HL-60 (cell line): ENCODE measurements around the gene IQSEC1.

ENCODE experiments used
- DNase-seq, 2 experiments: peaks; one replicate each; pipeline ENCODE4 v3.0.0-alpha.2; 2010 to 2020; ENCODE audit warnings: low read depth in 1 of 2, low spot score in 1 of 2
- H3K27ac ChIP-seq: fragments of 250-450 bp; sonication (Bioruptor Pico); replicated peaks from 2 replicates; pipeline ENCODE4 v1.5.1; 2020; ENCODE audit warnings: mild to moderate bottlenecking, moderate library complexity
- H3K27me3 ChIP-seq: fragments of 250-450 bp; sonication (Bioruptor Pico); 2 replicates; pipeline ENCODE4 v1.5.1; 2021; ENCODE audit warnings: mild to moderate bottlenecking, moderate library complexity; ENCODE audit not compliant: insufficient read depth, poor library complexity, severe bottlenecking
- H3K4me3 ChIP-seq: replicated peaks from 2 replicates; pipeline ENCODE4 v1.5.1; 2011; ENCODE audit warnings: mild to moderate bottlenecking, control low read depth, low read length; ENCODE audit not compliant: insufficient read depth
- GABPA ChIP-seq: IDR thresholded peaks from 2 replicates; pipeline ENCODE4 v1.6.1; 2012; ENCODE audit warnings: low read depth
- POLR2AphosphoS5 ChIP-seq: IDR thresholded peaks from 2 replicates; pipeline ENCODE4 v1.6.1; 2012; ENCODE audit warnings: low read depth
- SPI1 ChIP-seq: IDR thresholded peaks from 2 replicates; pipeline ENCODE4 v1.6.1; 2012; ENCODE audit warnings: low read depth, mild to moderate bottlenecking, borderline replicate concordance
- TF ChIP-seq, protein P1 (sequence below): IDR thresholded peaks from 2 replicates; pipeline ENCODE4 v1.6.1; 2012; ENCODE audit warnings: low read depth; ENCODE audit not compliant: insufficient replicate concordance
- TF ChIP-seq, protein P2 (sequence below): IDR thresholded peaks from one replicate; pipeline ENCODE4 v1.5.1; 2011; ENCODE audit warnings: low read length, control low read depth, inconsistent platforms; ENCODE audit not compliant: insufficient read depth

Gene IQSEC1

DNA sequence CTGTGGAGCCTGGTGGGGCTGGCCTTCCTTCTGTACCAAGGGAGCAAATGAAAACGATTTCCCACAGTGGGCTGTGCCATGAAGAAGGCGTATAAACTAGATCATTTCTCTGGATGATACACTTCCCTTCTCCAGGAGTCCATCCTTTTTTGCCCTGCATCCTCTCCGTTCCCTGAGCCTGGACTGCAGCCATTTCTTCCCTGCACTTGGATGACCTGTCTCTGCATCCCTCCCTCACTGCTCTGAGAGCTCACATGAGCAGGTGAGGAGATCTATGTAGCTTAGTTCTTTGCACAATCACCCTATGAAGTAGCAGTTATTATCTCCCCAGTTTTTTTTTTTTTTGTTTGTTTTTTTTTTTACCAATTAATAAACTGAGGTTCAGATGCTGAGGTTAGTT, 46.7 kb downstream of the IQSEC1 start:
- Histone ChIP-seq H3K4me3 (no peak overlapping the region), H3K27ac (no peak overlapping the region), H3K27me3 (peaks cover 4% of the 10 kb centered on the region)
- TF ChIP-seq SPI1 = no peak
- no peak for DNase-seq

DNA sequence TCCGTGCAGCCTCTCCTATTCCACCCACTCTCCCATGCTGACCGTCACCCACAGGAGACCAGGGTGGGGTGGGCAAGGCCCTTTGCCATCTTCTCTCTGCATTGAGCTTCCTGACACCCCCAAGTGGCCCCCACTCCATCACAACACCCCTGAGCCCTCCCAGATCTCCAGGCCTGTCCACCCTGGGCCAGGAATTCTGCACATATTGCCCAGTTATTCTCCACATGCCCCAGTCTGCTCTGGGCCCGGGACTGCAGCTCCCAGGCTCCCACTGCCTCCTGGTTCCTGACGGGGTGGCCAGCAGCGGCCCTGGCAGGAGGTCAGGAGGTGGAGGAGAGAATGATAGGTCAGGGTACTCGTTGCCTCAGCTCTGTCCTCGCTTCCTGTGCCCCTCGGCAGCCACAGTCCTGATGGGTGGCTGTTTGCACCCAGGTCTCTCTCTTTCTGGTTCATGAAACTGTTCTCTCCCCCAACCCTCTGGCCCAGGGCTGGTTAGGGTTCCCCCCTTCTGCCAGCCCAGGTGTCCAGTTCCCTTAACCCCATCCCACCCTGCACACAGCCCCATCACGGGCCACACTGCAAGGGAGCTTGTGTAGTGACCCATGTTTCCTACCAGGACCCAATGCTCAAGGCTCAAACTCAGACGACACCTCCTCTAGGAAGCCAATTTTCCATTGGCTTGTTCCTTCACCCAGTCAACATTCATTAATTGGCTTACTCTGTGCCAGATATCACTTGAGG, 47.3 kb downstream of the IQSEC1 start:
- no peak overlapping the region for H3K4me3 ChIP-seq
- no peak for DNase-seq
- TF ChIP-seq, protein P1, sequence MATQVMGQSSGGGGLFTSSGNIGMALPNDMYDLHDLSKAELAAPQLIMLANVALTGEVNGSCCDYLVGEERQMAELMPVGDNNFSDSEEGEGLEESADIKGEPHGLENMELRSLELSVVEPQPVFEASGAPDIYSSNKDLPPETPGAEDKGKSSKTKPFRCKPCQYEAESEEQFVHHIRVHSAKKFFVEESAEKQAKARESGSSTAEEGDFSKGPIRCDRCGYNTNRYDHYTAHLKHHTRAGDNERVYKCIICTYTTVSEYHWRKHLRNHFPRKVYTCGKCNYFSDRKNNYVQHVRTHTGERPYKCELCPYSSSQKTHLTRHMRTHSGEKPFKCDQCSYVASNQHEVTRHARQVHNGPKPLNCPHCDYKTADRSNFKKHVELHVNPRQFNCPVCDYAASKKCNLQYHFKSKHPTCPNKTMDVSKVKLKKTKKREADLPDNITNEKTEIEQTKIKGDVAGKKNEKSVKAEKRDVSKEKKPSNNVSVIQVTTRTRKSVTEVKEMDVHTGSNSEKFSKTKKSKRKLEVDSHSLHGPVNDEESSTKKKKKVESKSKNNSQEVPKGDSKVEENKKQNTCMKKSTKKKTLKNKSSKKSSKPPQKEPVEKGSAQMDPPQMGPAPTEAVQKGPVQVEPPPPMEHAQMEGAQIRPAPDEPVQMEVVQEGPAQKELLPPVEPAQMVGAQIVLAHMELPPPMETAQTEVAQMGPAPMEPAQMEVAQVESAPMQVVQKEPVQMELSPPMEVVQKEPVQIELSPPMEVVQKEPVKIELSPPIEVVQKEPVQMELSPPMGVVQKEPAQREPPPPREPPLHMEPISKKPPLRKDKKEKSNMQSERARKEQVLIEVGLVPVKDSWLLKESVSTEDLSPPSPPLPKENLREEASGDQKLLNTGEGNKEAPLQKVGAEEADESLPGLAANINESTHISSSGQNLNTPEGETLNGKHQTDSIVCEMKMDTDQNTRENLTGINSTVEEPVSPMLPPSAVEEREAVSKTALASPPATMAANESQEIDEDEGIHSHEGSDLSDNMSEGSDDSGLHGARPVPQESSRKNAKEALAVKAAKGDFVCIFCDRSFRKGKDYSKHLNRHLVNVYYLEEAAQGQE = no peak
- no peak for TF ChIP-seq GABPA
- TF ChIP-seq, protein P2, sequence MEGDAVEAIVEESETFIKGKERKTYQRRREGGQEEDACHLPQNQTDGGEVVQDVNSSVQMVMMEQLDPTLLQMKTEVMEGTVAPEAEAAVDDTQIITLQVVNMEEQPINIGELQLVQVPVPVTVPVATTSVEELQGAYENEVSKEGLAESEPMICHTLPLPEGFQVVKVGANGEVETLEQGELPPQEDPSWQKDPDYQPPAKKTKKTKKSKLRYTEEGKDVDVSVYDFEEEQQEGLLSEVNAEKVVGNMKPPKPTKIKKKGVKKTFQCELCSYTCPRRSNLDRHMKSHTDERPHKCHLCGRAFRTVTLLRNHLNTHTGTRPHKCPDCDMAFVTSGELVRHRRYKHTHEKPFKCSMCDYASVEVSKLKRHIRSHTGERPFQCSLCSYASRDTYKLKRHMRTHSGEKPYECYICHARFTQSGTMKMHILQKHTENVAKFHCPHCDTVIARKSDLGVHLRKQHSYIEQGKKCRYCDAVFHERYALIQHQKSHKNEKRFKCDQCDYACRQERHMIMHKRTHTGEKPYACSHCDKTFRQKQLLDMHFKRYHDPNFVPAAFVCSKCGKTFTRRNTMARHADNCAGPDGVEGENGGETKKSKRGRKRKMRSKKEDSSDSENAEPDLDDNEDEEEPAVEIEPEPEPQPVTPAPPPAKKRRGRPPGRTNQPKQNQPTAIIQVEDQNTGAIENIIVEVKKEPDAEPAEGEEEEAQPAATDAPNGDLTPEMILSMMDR = no peak
- H3K27ac ChIP-seq = no peak overlapping the region
- peaks cover 4% of the 10 kb centered on the region for H3K27me3 ChIP-seq

DNA sequence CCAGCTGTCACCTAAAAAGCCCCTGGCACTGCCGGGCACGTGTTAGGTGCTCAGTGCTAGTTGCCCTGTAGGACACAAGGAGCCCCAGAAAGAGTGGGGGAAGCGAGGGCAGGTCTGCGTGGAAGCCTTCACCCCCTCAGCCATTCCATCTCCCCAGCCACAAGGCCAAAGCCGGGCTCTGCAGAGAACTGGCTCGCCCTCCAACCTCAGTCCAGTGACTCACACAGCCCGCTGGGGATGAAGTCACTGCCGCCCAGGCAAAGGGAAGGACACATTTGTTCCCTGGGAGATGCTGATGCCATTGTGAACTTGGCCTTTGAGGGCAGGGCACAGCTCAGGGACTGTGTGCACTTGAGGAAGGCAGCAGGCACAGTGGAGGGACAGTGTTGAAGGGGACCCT, 48.1 kb downstream of the IQSEC1 start:
- TF ChIP-seq SPI1 (no peak), GABPA (no peak), POLR2AphosphoS5 (no peak)
- TF ChIP-seq, protein P1 = no peak
- TF ChIP-seq, protein P2 = no peak
- no peak overlapping the region for H3K27ac ChIP-seq
- H3K27me3 ChIP-seq = peaks cover 1% of the 10 kb centered on the region
- no peak overlapping the region for H3K4me3 ChIP-seq
- DNase-seq = no peak

DNA sequence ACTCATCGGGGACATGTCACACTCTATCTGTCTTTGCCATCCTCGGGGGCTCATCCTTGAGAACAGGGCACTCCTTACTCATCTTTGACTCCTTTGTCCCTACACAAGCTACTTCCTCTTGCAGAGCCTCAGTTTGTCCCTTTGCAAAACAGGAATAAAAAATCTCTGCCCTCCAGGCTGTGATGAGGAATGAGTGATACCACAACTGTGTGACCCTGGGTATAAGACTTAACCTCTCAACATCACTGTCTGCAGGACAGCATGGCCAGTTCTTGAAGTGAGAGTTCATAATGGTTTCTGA, 48.5 kb downstream of the IQSEC1 start:
- Histone ChIP-seq H3K4me3 (no peak overlapping the region), H3K27me3 (no peaks in the 10 kb centered on the region), H3K27ac (no peak overlapping the region)
- DNase-seq = no peak
- TF ChIP-seq, protein P2 = no peak
- TF ChIP-seq GABPA (no peak), POLR2AphosphoS5 (no peak), SPI1 (no peak)
- TF ChIP-seq, protein P1 = no peak
